ENCODE results near the gene ZDHHC5.
"Not testable (repeated sequence)": the region's sequence is repeated elsewhere in the genome, so short reads cannot be mapped to it uniquely, and the experiment has no call there.

DNA sequence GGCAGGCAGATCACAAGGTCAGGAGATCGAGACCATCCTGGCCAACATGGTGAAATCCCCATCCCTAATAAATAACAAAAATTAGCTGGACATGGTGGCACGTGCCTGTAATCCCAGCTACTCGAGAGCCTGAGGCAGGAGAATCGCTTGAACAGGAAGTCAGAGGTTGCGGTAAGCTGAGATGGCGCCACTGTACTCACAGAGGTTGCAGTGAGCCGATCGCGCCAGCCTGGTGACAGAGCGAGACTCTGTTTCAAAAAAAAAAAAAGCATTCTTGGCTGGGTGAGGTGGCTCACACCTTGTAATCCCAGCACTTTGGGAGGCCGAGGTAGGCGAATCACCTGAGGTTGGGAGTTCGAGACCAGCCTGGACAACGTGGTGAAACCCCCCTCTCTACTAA is 15.7 kb upstream of the ZDHHC5 start:
- TF ChIP-seq CTCF (IDR thresholded peaks at IDR 0.05; ENCODE audit: low read length); EZH2 (optimal IDR thresholded peaks at IDR 0.05; ENCODE audit: low read depth, low read length): not testable (repeated sequence)

Data from MM.1S (cell line).